K562 (cell line): ENCODE measurements around the gene C2CD4D. TPM values are rescaled to one million over a fixed set of nuclear protein-coding genes. Genes with fewer than 3 reads are reported as not detected.

ENCODE experiments used
- ATF3 ChIP-seq, 2 experiments: fragments of 450-650 bp in 1 of 2; sonication (generic) in 1 of 2; formaldehyde crosslinking in 1 of 2; IDR thresholded peaks in 1 of 2; conservative IDR thresholded peaks in 1 of 2; 2 replicates each; pipeline versions ENCODE4 v1.6.1 to v1.8.1; 2016 to 2023; ENCODE audit warnings: mild to moderate bottlenecking in 2 of 2, moderate library complexity in 2 of 2, inconsistent platforms in 1 of 2, missing genetic modification reagents in 1 of 2
- ATF7 ChIP-seq: fragments of 450-650 bp; IDR thresholded peaks from 2 replicates; pipeline ENCODE4 v1.7.1; 2014; ENCODE audit warnings: mild to moderate bottlenecking, moderate library complexity
- BCOR ChIP-seq: fragments of 450-650 bp; IDR thresholded peaks from 2 replicates; pipeline ENCODE4 v1.6.1; 2016
- BRD9 ChIP-seq: fragments of 450-650 bp; IDR thresholded peaks from 2 replicates; pipeline ENCODE4 v1.6.1; 2018; ENCODE audit warnings: low read depth; ENCODE audit not compliant: partially characterized antibody
- C11orf30 ChIP-seq: fragments of 450-650 bp; IDR thresholded peaks from 2 replicates; pipeline ENCODE4 v1.6.1; 2016; ENCODE audit warnings: low read depth, mild to moderate bottlenecking
- CBFB ChIP-seq: sonication (generic); formaldehyde crosslinking; IDR thresholded peaks from 2 replicates; pipeline ENCODE4 v1.4.0; 2020; ENCODE audit warnings: mild to moderate bottlenecking, missing genetic modification reagents
- CREB5 ChIP-seq: fragments of 250-450 bp; sonication (Bioruptor Pico); IDR thresholded peaks from 2 replicates; pipeline ENCODE4 v1.5.0; 2020; ENCODE audit warnings: mild to moderate bottlenecking
- ETS1 ChIP-seq: conservative IDR thresholded peaks from 2 replicates; pipeline ENCODE4 v1.6.1; 2011; ENCODE audit warnings: low read depth, mild to moderate bottlenecking, low read length; ENCODE audit not compliant: control insufficient read depth
- FOSL1 ChIP-seq: fragments of 200-800 bp; sonication (Bioruptor generic); conservative IDR thresholded peaks from 2 replicates; pipeline ENCODE4 v1.6.1; 2016; ENCODE audit warnings: missing genetic modification characterization, missing compliant biosample characterization
- HDAC2 ChIP-seq: fragments of 450-650 bp; IDR thresholded peaks from 2 replicates; pipeline ENCODE4 v1.6.1; 2016; ENCODE audit warnings: mild to moderate bottlenecking
- JUND ChIP-seq, 2 experiments: IDR thresholded peaks; 2 replicates in 1 of 2; 3 replicates in 1 of 2; pipeline ENCODE4 v1.6.1; 2011; ENCODE audit warnings: borderline replicate concordance in 2 of 2, low read depth in 2 of 2, low read length in 2 of 2, improper control_type of control experiment in 1 of 2, missing biosample characterization in 1 of 2, missing genetic modification characterization in 1 of 2, missing genetic modification reagents in 1 of 2
- KHSRP ChIP-seq: fragments of 450-650 bp; IDR thresholded peaks from 2 replicates; pipeline ENCODE4 v1.6.1; 2017
- MTA3 ChIP-seq: fragments of 450-650 bp; formaldehyde crosslinking; IDR thresholded peaks from 2 replicates; pipeline ENCODE4 v1.6.1; 2017; ENCODE audit warnings: mild to moderate bottlenecking, borderline replicate concordance
- NCOA4 ChIP-seq: fragments of 450-650 bp; IDR thresholded peaks from 2 replicates; pipeline ENCODE4 v1.6.1; 2018; ENCODE audit warnings: mild to moderate bottlenecking; ENCODE audit not compliant: partially characterized antibody
- NCOR1 ChIP-seq: fragments of 450-650 bp; IDR thresholded peaks from 2 replicates; pipeline ENCODE4 v1.6.1; 2016; ENCODE audit warnings: mild to moderate bottlenecking, moderate library complexity
- RAD21 ChIP-seq, 2 experiments: fragments of 250-450 bp in 1 of 2; fragments of 450-650 bp in 1 of 2; sonication (Bioruptor Pico) in 1 of 2; formaldehyde crosslinking in 1 of 2; IDR thresholded peaks in 1 of 2; conservative IDR thresholded peaks in 1 of 2; 2 replicates each; pipeline versions ENCODE4 v1.4.0 to v1.8.0; 2020 to 2022; ENCODE audit warnings: mild to moderate bottlenecking in 2 of 2, moderate library complexity in 1 of 2
- SIRT6 ChIP-seq: IDR thresholded peaks from one replicate; pipeline ENCODE4 v1.6.1; 2012; ENCODE audit warnings: low read depth, mild to moderate bottlenecking, control low read depth, inconsistent platforms, low read length, moderate library complexity
- SPI1 ChIP-seq: IDR thresholded peaks from 2 replicates; pipeline ENCODE4 v1.6.1; 2011; ENCODE audit warnings: low read depth, low read length, control low read depth, borderline replicate concordance
- TCF3 ChIP-seq: sonication (generic); formaldehyde crosslinking; IDR thresholded peaks from 2 replicates; pipeline ENCODE4 v1.4.0; 2020; ENCODE audit warnings: mild to moderate bottlenecking, missing genetic modification reagents
- U2AF2 ChIP-seq: fragments of 200-400 bp; formaldehyde crosslinking; optimal IDR thresholded peaks from 2 replicates; pipeline ENCODE3; 2017; ENCODE audit warnings: low read depth, mild to moderate bottlenecking, low read length
- ZBTB26 ChIP-seq: fragments of 450-650 bp; formaldehyde crosslinking; IDR thresholded peaks from 2 replicates; pipeline ENCODE4 v1.4.0; 2022; ENCODE audit warnings: missing genetic modification characterization
- ZNF133 ChIP-seq: fragments of 250-450 bp; sonication (Bioruptor Pico); IDR thresholded peaks from 2 replicates; pipeline ENCODE4 v1.4.0; 2020; ENCODE audit warnings: mild to moderate bottlenecking
- ZNF175 ChIP-seq: fragments of 200-800 bp; sonication (Bioruptor generic); IDR thresholded peaks from 2 replicates; pipeline ENCODE4 v1.6.1; 2016; ENCODE audit warnings: low read depth, mild to moderate bottlenecking, missing genetic modification characterization, missing compliant biosample characterization
- ZNF3 ChIP-seq: fragments of 250-450 bp; sonication (Bioruptor Pico); IDR thresholded peaks from 2 replicates; pipeline ENCODE4 v1.5.0; 2021; ENCODE audit warnings: mild to moderate bottlenecking, moderate library complexity
- ZNF431 ChIP-seq: sonication (generic); formaldehyde crosslinking; IDR thresholded peaks from 2 replicates; pipeline ENCODE4 v1.8.0; 2022; ENCODE audit warnings: mild to moderate bottlenecking, missing genetic modification reagents
- polyA plus RNA-seq, 8 experiments: library from polyadenylated mRNA; depleted of rRNA in 4 of 8; stranded (reverse) in 5 of 8; unstranded in 3 of 8; fragments of >200 nt; fragmentation: Nextera tagmentation in 2 of 8; fragmentation: Illumina TruSeq in 1 of 8; extraction: Ambion mirVana in 2 of 8; extraction: Trizol in 1 of 8; gene quantifications; 2 replicates each; pipeline versions ENCODE4 v1.2.1 to v1.2.3, GENCODE V29; 2011 to 2014; ENCODE audit warnings: inconsistent platforms in 1 of 8, missing spikeins in 1 of 8
- total RNA-seq, 7 experiments: library from RNA; depleted of rRNA in 6 of 7; stranded (reverse); fragments of >200 nt in 6 of 7; fragmentation: Illumina TruSeq in 2 of 7; extraction: Trizol in 2 of 7; gene quantifications; 2 replicates each; pipeline versions ENCODE4 v1.2.1 to v1.2.3, GENCODE V29; 2011 to 2021; ENCODE audit warnings: low replicate concordance in 1 of 7

C2CD4D gene
- total and polyA plus RNA-seq, 9 of the 15 experiments (the other 6 are each of a cell fraction or from before 2014, with no cell fraction given): not detected

GRCh38 chr1:151846062-151846568 lies 6.5 kb upstream of the C2CD4D start (continued):
- TF ChIP-seq CREB5 (CRISPR knock-in tag): no peak
- TF ChIP-seq BRD9: peak; percentile 62
- TF ChIP-seq ZNF133: no peak
- TF ChIP-seq RAD21 (CRISPR knock-in tag; conservative IDR thresholded peaks at IDR 0.05 in 1 of 2, IDR thresholded peaks at IDR 0.05 in 1 of 2): peak in 1 of 2 experiments; percentile 41; a peak in 2 of 4 replicates
- TF ChIP-seq ZNF175 (CRISPR knock-in tag): no peak
- no peak for TF ChIP-seq ETS1
- no peak for TF ChIP-seq ZBTB26 (CRISPR knock-in tag)
- TF ChIP-seq HDAC2: no peak
- TF ChIP-seq U2AF2: no peak
- TF ChIP-seq SPI1: peak; percentile 97
- TF ChIP-seq ZNF3 (CRISPR knock-in tag): no peak
- 0 out of 2 replicates have a peak, but pooled peaks have one; percentile 18 for TF ChIP-seq ZNF431
- peak; percentile 40 for TF ChIP-seq ATF7
- TF ChIP-seq MTA3: 0 out of 2 replicates have a peak, but pooled peaks have one; percentile 71
- TF ChIP-seq NCOA4: no peak
- no peak for TF ChIP-seq TCF3
- peak; percentile 72 for TF ChIP-seq ATF3 (IDR thresholded peaks at IDR 0.05)
- TF ChIP-seq ATF3 (CRISPR knock-in tag; conservative IDR thresholded peaks at IDR 0.05): peak; percentile 71; the same call in 1 of the 2 replicates
- no peak for TF ChIP-seq BCOR
- TF ChIP-seq CBFB (CRISPR knock-in tag): no peak
- TF ChIP-seq JUND (IDR thresholded peaks at IDR 0.05; ENCODE audit: borderline replicate concordance, low read depth, low read length): peak; percentile 43; the same call in 1 of the 2 replicates
- TF ChIP-seq JUND (tag; IDR thresholded peaks at IDR 0.05; ENCODE audit: borderline replicate concordance, low read depth, low read length): peak; percentile 36; the same call in 1 of the 3 replicates
- no peak for TF ChIP-seq SIRT6
- no peak for TF ChIP-seq NCOR1
- TF ChIP-seq FOSL1 (tag): peak; percentile 66
- no peak for TF ChIP-seq KHSRP
- no peak for TF ChIP-seq C11orf30
